NCI-H748 (cell line): ENCODE results near the gene LRFN4.

Experiments
- DNase-seq: peaks from one replicate; lab custom pipeline; 2025; ENCODE audit not compliant: unreplicated experiment; lab: John Stamatoyannopoulos, UW

LRFN4 gene

DNA sequence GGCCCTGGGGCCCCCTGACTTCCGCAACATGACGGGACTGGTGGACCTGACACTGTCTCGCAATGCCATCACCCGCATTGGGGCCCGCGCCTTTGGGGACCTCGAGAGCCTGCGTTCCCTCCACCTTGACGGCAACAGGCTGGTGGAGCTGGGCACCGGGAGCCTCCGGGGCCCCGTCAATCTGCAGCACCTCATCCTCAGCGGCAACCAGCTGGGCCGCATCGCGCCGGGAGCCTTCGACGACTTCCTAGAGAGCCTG is 992 bp downstream of the LRFN4 start:
- no peak for DNase-seq

DNA sequence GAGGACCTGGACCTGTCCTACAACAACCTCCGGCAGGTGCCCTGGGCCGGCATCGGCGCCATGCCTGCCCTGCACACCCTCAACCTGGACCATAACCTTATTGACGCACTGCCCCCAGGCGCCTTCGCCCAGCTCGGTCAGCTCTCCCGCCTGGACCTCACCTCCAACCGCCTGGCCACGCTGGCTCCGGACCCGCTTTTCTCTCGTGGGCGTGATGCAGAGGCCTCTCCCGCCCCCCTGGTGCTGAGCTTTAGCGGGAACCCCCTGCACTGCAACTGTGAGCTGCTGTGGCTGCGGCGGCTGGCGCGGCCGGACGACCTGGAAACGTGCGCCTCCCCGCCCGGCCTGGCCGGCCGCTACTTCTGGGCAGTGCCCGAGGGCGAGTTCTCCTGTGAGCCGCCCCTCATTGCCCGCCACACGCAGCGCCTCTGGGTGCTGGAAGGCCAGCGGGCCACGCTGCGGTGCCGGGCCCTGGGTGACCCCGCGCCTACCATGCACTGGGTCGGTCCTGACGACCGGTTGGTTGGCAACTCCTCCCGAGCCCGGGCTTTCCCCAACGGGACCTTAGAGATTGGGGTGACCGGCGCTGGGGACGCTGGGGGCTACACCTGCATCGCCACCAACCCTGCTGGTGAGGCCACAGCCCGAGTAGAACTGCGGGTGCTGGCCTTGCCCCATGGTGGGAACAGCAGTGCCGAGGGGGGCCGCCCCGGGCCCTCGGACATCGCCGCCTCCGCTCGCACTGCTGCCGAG is 1.5 kb downstream of the LRFN4 start:
- no peak for DNase-seq

DNA sequence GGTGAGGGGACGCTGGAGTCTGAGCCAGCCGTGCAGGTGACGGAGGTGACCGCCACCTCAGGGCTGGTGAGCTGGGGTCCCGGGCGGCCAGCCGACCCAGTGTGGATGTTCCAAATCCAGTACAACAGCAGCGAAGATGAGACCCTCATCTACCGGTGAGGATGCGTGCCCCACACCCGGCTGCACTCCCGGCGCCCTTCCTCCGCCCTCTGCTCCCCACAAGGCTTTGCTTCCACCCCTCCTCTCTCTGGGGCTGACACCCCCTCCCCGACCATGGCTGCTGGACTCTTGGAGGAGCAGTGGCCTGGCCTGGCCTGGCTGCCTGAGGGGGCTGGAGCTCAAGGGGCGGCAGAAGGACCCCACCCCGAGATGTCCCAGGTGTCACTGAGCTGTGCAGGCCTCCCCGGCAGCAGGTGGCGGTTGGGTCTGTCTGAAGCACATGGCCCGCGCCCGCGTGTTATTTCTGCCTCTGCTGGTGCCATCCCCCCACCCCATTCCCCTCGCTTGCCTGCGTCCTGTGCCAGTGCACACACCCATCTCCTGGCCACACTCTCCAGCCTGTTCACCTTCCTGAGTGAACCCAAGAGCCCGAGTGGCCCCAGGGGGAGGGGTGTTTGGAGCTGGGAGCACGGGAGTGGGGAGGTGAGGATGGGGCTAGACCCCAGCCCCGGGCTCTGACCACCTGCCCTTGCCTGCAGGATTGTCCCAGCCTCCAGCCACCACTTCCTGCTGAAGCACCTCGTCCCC is 2.2 kb downstream of the LRFN4 start:
- DNase-seq = no peak

DNA sequence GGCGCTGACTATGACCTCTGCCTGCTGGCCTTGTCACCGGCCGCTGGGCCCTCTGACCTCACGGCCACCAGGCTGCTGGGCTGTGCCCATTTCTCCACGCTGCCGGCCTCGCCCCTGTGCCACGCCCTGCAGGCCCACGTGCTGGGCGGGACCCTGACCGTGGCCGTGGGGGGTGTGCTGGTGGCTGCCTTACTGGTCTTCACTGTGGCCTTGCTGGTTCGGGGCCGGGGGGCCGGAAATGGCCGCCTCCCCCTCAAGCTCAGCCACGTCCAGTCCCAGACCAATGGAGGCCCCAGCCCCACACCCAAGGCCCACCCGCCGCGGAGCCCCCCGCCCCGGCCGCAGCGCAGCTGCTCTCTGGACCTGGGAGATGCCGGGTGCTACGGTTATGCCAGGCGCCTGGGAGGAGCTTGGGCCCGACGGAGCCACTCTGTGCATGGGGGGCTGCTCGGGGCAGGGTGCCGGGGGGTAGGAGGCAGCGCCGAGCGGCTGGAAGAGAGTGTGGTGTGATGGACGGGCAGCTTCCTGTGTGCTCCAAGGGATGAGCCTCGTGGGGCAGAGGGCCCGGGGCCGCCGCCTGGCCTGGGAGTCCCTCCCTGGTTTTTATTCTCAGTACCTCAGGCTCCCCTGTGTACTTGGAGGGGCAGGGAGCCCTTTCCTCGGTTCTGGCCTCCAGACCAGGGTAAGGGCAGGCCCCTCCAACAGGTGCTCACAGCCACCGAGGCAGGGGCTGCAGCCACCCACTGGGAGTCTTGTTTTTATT is 3.0 kb downstream of the LRFN4 start:
- DNase-seq = no peak

DNA sequence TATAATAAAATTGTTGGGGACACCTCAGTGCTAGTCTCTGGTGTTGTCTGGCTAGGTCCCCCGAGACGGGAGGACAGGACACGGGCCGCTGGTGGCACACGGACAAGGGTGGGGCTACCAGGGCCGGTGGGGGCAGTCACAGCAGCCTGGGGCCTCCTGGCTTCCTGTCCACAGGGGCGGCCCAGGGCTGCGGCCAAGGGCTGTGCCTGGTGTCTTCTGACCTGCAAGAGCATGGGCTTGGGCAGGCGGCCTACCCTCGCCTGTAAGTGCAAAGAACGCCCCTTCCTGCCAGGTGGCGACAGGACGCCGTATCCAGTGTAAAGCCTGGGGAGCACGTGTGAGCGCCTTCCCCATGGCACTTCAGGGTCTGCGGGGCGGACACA is 3.6 kb downstream of the LRFN4 start:
- DNase-seq = no peak

DNA sequence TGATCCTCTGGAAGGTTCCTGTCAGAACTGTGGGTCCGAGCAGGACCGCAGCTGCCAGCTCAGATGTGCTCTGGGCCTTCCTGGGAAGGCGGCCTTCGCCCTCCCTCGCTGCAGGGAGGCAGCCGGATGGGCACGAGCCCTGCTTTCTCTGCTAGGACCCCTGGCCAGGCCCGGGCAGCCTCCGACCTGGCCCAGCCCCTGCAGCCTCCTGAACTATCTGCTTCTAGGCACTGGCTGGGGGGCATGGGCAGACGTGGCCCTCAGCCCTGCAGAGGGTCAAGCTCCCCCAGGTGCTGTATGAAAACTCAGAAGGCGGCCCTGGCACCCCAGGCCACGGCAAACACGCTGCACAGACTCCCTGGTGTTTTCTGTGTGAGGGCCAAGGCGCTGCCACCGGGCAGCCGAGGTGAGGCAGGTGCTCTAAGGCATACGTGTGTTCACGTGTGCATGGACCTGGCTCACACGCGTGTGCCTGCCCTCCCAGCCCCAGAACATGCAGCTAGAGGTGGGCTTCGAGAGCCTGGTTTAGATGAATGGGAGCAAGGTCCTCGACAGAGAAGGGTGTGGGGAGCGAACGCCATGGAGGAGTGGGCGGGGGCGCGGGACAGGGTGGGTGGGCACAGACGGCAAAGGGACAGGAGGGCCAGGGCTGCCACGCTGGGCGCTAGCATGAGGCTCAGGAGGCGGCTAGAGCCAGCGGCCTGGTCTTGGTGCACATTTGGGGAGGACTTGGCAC is 4.3 kb downstream of the LRFN4 start:
- DNase-seq = no peak

DNA sequence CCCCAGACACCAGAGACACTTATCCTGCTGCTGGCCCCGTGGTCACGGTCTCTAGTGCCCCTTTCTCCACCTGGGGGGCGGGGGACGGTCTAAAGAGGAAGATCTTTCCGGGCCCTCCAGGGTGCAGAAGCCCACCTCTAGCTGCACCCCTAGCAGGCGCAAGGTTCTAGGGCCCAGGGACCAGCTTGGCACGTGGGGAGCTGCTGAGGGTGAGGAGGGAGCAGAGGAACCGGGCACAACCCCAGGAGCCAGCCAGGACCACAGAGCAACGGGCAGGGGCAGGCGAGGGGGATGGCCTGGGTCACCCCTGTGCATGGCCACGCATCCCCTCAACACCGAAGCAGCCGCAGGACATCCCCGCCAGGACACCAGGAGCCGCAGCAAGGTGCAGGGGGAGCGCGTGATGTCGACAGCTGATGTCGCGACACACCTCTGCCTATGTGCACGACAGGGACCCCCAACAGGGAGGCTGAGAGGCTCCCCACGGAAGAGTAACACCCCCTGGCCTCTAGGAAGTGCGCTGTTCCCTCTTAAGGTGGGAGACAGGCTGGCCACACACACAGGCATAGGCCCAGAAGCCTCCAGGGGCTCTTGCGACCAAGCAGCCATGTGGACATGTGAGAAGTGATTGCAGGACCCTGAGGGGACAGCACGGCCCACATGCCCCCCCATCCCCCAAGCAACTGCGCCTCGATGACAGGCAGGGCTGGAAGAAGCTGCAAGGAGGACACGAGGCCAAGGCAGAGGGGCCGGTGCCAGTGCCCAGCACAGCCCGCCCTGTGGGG is 5.1 kb downstream of the LRFN4 start:
- DNase-seq = no peak

DNA sequence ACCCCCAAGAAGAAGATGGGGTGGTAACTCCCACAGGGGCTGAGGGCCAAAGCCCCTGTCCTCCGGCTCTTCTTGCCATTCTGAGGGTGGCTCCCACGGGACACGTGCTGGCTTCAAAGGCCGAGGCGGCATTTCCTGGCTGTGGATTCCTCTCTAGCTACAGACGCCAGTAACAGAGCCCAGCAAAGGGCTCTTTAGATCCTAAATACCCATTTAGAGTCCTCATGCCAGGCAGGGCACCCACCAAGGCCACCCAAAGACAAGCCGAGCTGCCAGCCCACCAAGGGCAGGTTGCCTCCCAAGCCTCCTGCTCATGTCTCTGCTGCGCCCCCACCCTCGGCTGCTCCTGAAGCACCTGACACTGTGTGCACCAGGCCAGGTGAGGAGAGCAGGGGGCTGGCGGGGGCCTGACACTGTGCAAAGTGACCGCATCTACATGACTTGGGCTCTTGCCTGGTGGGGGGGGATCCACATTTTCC is 5.7 kb downstream of the LRFN4 start:
- no peak for DNase-seq

DNA sequence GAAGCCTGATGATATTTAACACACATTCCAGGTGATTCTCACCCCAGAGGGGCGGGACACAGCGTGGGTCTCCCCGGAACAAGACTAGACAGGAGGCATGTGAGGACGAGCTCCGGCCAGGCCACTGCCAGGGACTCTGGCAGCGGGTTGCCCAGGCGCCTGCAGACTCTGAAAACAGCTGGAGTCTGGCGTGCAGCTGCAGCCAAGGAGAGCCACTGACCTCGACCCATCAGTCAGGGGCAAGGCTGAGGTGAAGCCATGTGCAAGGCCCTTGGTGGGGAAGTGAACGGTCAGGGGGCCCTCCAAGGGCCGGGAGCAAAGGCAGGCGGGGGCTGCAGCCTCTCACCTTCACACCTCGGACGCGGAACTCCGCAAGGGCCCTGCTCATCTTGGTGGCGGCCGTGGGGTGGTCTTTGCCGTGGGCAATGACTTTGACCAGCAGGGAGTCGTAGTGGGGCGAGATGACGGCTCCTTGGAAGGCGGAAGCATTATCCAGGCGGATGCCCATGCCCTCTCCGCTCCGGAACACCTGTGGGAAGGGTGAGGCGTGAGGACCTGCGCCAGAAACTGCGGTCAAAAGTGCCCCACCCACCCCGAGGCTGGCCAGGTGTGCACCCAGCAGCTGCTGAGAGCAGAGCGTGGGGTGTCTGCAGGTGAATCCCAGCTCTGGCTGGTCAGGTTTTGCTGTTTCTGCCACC is 6.7 kb downstream of the LRFN4 start:
- DNase-seq = no peak

DNA sequence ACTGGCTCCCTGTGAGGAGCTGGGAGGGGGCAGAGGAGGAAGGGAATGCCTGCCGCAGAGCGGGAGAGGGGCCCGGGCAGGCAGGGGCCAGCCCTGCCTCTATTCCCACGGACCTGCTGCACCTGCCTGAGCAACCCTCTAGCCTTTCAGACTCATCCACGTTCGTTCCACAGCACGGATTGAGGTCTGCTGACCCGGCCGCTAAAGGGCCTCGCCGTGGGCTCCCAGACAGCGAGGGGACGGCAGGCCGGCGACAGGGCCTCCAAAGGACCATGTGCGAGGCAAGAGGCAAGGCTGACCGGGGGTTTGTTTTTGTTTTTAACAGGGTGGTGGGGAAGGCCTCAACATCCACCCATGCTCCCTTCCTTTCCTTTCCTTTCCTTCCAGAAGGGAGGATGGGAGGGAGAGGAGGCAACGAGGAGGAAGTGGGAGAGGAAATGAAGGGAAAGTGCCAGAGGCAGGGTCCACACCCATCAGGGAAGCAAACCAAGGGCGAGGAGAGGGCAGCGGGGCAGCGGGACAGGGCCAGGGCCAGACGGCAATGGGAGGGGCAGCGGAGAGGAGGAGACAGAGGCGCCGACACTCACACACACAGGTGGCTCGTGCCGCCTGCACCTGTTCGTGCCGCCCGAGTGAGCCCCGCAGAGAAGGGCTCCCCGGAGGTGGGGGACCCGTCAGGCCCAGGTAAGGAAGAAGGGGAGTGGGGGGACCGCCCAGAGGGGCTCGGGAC is 7.5 kb downstream of the LRFN4 start:
- no peak for DNase-seq

DNA sequence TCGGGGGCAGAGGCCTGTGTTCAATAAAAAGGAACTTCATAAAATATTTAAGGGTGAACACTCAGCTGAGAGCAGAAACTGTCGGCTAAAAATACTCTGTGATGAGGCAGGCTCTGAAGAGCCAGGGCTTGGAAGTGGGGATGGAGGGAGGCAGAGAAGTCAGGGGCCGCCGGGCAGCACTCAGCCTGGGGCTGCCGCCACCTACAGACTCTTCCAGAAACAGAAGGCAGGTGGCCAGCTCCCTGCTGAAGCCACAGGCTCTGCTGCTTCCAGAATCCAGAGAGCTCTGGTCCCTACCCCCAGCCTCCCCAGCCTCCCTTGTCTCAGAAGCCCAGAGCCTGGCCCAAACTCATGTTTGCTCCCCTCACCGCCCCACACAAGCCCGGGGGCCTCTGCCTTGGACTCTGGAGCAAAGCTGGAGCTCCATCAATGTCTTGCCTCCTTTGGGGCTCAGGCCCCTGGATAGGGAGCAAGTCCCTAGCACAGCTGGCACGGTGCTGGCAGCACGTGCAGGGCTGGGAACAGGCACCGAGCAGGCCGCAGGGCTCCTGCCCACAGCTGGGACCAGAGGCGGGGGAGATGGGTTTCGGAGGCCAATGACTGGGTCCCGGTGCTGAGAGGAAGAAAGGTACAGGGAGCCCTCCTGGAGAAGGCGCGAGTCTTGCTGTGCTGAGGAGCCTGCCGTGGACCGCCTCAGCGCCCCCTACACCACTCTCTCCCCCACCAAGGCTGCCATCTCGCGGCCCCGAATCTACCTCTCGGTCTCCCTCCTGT is 8.2 kb downstream of the LRFN4 start:
- DNase-seq = no peak

DNA sequence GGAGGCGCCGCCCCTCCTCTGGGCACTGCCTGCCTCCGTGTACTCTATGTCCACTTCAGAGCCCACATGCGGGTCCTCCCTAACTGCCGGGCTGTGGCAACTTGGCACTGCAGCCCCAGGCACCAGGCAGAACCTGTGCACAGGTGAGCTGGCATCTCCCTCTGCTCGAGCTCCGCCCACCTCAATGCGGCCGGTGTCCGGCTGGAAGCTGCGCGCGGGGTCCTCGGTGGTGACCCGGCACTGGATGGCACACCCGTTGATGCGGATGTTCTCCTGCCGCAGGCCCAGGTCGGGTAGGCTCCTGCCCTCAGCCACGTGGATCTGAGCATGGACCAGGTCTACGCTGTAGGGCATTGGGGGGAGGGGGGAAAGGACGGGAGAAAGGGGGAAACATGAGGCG is 9.1 kb downstream of the LRFN4 start:
- DNase-seq = no peak

DNA sequence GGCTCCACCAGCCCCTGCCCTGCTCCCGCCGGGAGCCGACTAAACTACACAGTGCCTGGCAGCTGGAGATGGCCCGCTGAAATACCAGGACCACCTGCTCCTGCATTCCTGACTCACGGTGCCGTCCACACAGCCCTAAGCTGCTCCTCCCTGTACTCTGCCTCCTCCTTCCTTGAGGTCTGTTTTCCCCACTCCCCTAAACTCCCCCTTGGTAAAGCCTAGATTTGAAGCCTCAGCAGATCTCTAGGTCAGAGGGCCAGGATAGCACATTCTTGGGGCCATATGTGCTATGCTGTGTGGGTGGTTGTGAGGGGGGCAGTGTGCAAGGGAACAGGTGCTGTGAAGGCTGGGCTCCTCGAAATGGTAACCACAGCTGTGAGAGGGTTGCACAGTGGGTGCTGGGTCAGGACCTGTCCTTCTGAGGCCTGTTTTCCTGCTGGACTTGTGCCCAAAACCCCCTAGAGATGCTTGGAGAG is 9.7 kb downstream of the LRFN4 start:
- no peak for DNase-seq

DNA sequence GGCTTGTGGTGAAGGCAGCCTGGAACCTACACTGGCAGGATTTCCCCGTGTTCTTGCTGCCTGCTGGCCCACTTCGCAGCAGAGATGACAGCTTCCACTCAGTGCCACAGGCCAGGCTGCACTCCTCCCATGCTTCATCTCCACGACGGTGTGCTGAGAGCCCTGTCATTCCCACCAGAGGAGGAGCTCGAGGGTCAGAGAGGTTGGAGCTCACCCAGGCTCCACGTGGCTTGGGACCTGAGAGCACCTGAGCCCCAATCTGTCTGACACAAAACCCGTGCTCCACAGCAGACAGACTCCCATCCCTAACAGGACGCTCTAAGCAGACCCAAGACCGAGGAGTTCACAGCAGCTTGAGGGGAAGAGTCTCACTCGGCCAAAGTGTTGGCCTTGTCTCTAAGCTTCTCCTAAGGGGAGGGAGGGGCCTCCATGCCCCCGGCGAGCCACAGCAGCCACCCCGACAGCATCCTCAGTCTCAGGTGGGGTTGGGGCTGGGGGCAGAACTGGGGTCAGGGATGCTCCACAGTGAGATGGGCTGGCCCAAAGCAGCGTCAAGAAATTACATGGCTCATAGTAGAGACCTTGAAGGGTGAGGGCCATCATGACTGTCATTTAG is 10.7 kb downstream of the LRFN4 start:
- DNase-seq = no peak

DNA sequence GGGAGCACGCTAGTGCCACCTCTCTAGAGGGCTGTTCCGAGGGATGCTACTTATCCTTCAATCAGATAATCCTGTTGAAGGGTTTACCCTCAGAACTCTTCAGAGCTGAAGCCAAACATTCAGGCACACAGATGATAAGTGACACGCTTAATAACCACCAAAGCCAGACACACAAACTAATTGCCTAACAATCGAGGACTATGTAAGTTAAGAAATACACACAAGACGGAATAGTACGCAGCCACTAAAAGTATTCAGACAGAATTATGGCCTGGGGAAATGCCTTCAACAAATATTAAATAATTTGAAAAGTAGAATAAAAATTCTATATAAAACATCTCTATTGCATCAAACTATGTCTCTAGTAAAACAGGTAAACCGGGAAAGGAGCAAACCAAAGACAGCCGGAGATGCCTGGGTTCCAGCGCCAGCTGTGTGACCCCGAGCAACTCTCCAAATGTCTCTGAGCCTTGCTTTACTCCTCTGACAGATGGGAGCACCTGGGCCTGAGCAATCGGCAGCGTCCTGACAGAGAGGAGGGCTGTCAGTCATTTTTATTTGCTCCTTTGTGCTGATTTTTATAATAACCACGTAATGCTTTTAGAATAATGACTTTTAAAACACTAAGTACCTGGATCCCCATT is 11.3 kb downstream of the LRFN4 start:
- DNase-seq = no peak

DNA sequence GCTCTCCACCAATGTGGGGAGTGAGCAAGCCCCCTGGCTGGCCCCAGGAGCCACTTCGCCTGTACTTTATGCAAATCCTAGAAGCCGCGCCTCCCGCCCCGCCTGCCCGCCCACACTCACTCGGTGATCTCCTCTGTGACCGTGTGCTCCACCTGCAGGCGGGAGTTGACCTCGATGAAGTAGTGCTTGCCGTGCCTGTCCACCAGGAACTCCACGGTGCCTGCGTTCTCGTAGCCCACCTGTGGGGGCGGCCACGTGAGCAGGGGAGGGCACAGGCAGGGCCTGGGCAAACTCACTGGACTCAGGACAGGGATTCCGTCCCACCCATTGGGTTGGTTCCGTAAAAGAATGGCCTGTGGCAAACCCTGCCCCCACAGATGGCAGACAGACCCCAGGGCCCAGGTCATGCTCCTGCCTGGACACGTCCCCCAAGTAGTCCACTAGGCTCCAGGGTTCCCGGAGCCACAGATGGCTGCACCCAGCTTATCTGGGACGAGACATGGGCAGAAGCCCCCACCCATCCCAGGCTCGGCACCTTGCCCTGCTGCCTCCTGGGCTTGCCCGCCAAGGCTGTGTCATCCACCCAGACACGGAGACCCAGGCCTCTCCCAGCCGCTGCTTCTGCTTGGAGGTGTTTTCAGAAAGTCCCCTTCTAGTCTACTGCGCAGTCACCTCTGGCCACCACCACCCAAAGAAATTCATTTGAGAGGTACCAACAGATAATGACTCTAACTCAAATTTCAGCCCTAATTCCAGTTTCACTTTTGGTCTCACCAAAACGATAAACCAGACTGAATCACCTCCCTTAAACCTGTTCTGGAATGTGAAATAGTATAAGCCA is 12.1 kb downstream of the LRFN4 start:
- DNase-seq = peak; percentile 64

DNA sequence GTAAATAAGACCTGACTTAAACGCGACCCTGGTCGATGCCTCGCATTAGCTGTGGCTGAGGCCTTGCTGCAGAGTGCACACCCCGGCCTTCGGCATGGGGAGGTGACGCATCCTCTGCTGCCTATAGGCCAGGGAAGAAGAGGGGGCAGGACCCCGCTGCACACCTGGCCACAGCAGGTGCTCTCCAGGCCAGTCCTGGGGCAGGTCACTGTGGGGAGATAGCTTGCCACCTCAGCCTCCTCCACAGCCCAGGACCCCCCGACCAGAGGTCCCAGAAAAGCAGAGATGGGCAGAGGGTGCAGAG is 12.7 kb downstream of the LRFN4 start:
- DNase-seq = no peak
